Dorsolateral prefrontal cortex (tissue), 118 donors: ENCODE results near the gene PBX4. TPM values are rescaled to one million over a fixed set of nuclear protein-coding genes. Genes with fewer than 3 reads are reported as not detected.

Experiments used
- total RNA-seq, 120 experiments: library from RNA; stranded (reverse); gene quantifications; one replicate each; pipeline versions ENCODE4 v1.2.3 to v1.2.4, GENCODE V29; 2022

The PBX4 gene
- total RNA-seq, 120 experiments from 2014 or later = 1.2 to 9.5 (median 4.3) TPM

Other genes with a start within 250 kb of the PBX4 start
- gene GATAD2A, start 213.0 kb downstream of the PBX4 start, total RNA-seq = 10 to 100 TPM; 27.7 to 72.8 (median 40.1) TPM
- 1 to 10 TPM in 103 of 120 experiments, under 1 TPM in 17; 0.44 to 4.5 (median 1.8) TPM for gene TSSK6, start 103.1 kb downstream of the PBX4 start, total RNA-seq
- gene NDUFA13, start 102.5 kb downstream of the PBX4 start, total RNA-seq = 100 to 1,000 TPM; 270 to 471 (median 352) TPM
- 100 to 1,000 TPM in 2 of 120 experiments, 10 to 100 TPM in 118; 23.4 to 122 (median 60.0) TPM for gene YJEFN3, start 89.8 kb downstream of the PBX4 start, total RNA-seq
- 1 to 10 TPM in 27 of 120 experiments, under 1 TPM in 92, not detected in 1; 0.13 to 2.3 (median 0.68) TPM for gene CILP2, start 80.4 kb downstream of the PBX4 start, total RNA-seq
- gene LPAR2, start 9.5 kb upstream of the PBX4 start, total RNA-seq = 10 to 100 TPM in 31 of 120 experiments, 1 to 10 TPM in 89; 1.9 to 15.8 (median 8.2) TPM
- 10 to 100 TPM in 57 of 120 experiments, 1 to 10 TPM in 63; 5.0 to 20.2 (median 9.8) TPM for gene GMIP, start 25.0 kb upstream of the PBX4 start, total RNA-seq
- gene ATP13A1, start 45.0 kb upstream of the PBX4 start, total RNA-seq = 100 to 1,000 TPM in 2 of 120 experiments, 10 to 100 TPM in 118; 45.7 to 107 (median 68.6) TPM
- 10 to 100 TPM in 24 of 120 experiments, 1 to 10 TPM in 96; 3.0 to 14.8 (median 7.9) TPM for gene ZNF101, start 50.2 kb upstream of the PBX4 start, total RNA-seq
- gene ZNF14, start 114.4 kb upstream of the PBX4 start, total RNA-seq = 10 to 100 TPM in 109 of 120 experiments, 1 to 10 TPM in 11; 6.8 to 18.5 (median 11.9) TPM
- gene ZNF506, start 203.1 kb upstream of the PBX4 start, total RNA-seq = 10 to 100 TPM; 25.9 to 56.3 (median 37.0) TPM
- gene ZNF253, start 247.2 kb upstream of the PBX4 start, total RNA-seq = 10 to 100 TPM; 14.3 to 34.6 (median 21.3) TPM